Ascending aorta (tissue), 2 donors: ENCODE data around the gene CELF1. TPM values are rescaled to one million over a fixed set of nuclear protein-coding genes. Genes with fewer than 3 reads are reported as not detected.
"Not testable (repeated sequence)": the region's sequence is repeated elsewhere in the genome, so short reads cannot be mapped to it uniquely, and the experiment has no call there.

Experiments
- DNase-seq, 2 donors: peaks; one replicate each; pipeline ENCODE4 v3.0.0-alpha.2; 2019; ENCODE audit warnings: low spot score in 2 of 2
- H3K27ac ChIP-seq, 2 donors: fragments of 200-600 bp; sonication (generic); one replicate each; pipeline ENCODE4 v1.5.1; 2016 to 2017; ENCODE audit warnings: mild to moderate bottlenecking in 1 of 2
- H3K27me3 ChIP-seq: fragments of 200-600 bp; sonication (generic); one replicate; pipeline ENCODE4 v1.5.1; 2017
- H3K36me3 ChIP-seq, 2 donors: fragments of 200-600 bp; sonication (generic); one replicate each; pipeline ENCODE4 v1.5.1; 2016
- H3K4me1 ChIP-seq, 2 donors: fragments of 200-600 bp; sonication (generic); one replicate each; pipeline ENCODE4 v1.5.1; 2016 to 2017; ENCODE audit warnings: mild to moderate bottlenecking in 1 of 2
- H3K4me3 ChIP-seq, 2 donors: fragments of 200-600 bp; sonication (generic); one replicate each; pipeline ENCODE4 v1.5.1; 2016 to 2017; ENCODE audit warnings: mild to moderate bottlenecking in 1 of 2
- H3K9me3 ChIP-seq, 2 donors: fragments of 200-600 bp; sonication (generic); one replicate each; pipeline ENCODE4 v1.5.1; 2016
- intact Hi-C: fragments of 100-400 bp; cut with DNase I; formaldehyde crosslinking; loops from one replicate; pipeline ENCODE4 v1.15.1; 2023
- total RNA-seq: library from RNA; depleted of rRNA; stranded (reverse); fragments of >200 nt; gene quantifications from one replicate; pipeline ENCODE4 v1.1.0, GENCODE V29; 2016
- TF ChIP-seq, protein P1 (sequence below), 3 experiments: fragments of 200-600 bp in 2 of 3; fragments of 450-650 bp in 1 of 3; sonication (generic) in 2 of 3; IDR thresholded peaks; one replicate each; pipeline ENCODE4 v1.5.1; 2016 to 2019; ENCODE audit warnings: antibody characterized with exemption in 3 of 3, mild to moderate bottlenecking in 1 of 3, moderate library complexity in 1 of 3

CELF1 gene
- total RNA-seq, 1 donor from 2014 or later, result 68.9 TPM

GRCh38 chr11:47466201-47466600 lies 86.7 kb downstream of the CELF1 start:
- no peak for DNase-seq
- intact Hi-C loops, result loop anchor here (5.0 kb wide), 2 partner anchors 86 to 101 kb away; partner anchors contain the start of genes CELF1 and PTPMT1
- H3K4me1 ChIP-seq, result peaks cover 0 to 7% of the 10 kb centered on the region in 2 donors

GRCh38 chr11:47464483-47464882 lies 88.4 kb downstream of the CELF1 start:
- H3K27ac ChIP-seq, result no peak overlapping the region
- no peak for DNase-seq

More at GRCh38 chr11:47466201-47466600, 86.7 kb downstream of the CELF1 start:
- H3K9me3 ChIP-seq, result no peaks in the 10 kb centered on the region
- no peak overlapping the region for H3K4me3 ChIP-seq
- no peaks in the 10 kb centered on the region for H3K27me3 ChIP-seq
- TF ChIP-seq, protein P1, sequence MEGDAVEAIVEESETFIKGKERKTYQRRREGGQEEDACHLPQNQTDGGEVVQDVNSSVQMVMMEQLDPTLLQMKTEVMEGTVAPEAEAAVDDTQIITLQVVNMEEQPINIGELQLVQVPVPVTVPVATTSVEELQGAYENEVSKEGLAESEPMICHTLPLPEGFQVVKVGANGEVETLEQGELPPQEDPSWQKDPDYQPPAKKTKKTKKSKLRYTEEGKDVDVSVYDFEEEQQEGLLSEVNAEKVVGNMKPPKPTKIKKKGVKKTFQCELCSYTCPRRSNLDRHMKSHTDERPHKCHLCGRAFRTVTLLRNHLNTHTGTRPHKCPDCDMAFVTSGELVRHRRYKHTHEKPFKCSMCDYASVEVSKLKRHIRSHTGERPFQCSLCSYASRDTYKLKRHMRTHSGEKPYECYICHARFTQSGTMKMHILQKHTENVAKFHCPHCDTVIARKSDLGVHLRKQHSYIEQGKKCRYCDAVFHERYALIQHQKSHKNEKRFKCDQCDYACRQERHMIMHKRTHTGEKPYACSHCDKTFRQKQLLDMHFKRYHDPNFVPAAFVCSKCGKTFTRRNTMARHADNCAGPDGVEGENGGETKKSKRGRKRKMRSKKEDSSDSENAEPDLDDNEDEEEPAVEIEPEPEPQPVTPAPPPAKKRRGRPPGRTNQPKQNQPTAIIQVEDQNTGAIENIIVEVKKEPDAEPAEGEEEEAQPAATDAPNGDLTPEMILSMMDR (IDR thresholded peaks at IDR 0.05), result no peak
- H3K27ac ChIP-seq, result peak overlapping the region; percentile 61
- H3K36me3 ChIP-seq, result peaks cover 12 to 27% of the 10 kb centered on the region in 2 donors

DNA sequence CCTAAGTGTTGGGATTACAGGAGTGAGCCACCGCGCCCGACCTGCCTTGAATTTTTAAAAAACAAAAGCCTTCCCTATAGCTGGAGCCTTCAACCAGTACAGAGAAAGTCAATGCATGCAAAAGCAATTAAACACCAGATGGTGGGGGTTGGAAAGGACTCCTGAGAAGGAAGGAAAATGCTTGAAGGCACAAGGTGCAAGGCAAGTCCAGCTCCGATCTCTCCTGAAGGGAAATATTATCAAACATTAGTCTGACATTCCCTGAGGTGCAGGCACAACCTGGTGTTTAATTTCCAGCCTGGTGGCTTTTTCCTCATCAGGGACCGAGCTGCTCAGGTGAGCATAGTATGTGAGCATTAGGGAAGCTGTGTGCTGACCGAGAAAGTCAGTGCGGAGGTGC lies 91.1 kb downstream of the CELF1 start:
- TF ChIP-seq, protein P1 (IDR thresholded peaks at IDR 0.05), result no peak
- no peak for DNase-seq

More at GRCh38 chr11:47464483-47464882, 88.4 kb downstream of the CELF1 start:
- intact Hi-C loops, result no loop called here
- TF ChIP-seq, protein P1 (IDR thresholded peaks at IDR 0.05), result no peak
- Histone ChIP-seq H3K27me3 (no peaks in the 10 kb centered on the region), H3K9me3 (no peaks in the 10 kb centered on the region), H3K4me3 (no peak overlapping the region), H3K4me1 (peaks cover 0 to 7% of the 10 kb centered on the region in 2 donors), H3K36me3 (peaks cover 11 to 20% of the 10 kb centered on the region in 2 donors)

DNA sequence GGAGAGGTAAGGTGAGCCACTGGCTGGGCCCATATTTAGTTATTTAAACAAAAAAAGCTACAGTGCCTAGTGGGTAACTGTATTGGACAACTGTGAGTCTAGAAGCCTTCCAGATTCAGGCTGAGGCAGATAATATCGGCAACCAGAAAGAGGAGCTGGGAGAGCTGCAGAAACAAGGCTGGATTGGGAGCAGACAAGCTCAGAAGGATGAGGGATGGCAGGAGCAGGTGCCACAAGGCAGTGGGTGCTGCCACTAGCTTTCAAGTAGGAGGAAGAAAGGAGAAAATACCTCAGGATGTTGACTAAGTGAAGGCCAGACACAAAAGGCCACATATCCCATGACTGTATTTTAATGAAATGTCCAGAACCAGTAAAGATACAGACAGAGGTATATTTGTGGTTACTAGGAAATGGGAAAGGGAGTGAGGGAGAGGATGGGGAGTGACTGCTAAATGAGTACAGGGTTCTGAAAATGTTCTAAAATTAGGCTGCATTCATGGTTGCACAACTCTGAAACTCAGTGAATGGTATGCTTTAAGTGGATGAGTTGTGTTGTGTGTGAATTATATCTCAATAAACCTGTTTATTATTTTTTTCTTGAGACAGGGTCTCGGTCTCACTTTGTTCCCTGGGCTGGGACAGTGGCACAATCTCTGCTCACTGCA lies 92.2 kb downstream of the CELF1 start:
- no peaks in the 10 kb centered on the region for H3K4me1 ChIP-seq
- H3K27ac ChIP-seq, result no peak overlapping the region
- TF ChIP-seq, protein P1 (IDR thresholded peaks at IDR 0.05), result no peak
- no peaks in the 10 kb centered on the region for H3K27me3 ChIP-seq
- peaks cover 14 to 24% of the 10 kb centered on the region in 2 donors for H3K36me3 ChIP-seq
- no peak overlapping the region for H3K4me3 ChIP-seq
- intact Hi-C loops, result no loop called here
- H3K9me3 ChIP-seq, result no peaks in the 10 kb centered on the region
- DNase-seq, result no peak

More for the DNA sequence above, 91.1 kb downstream of the CELF1 start:
- Histone ChIP-seq H3K4me3 (no peak overlapping the region), H3K36me3 (peaks cover 14 to 24% of the 10 kb centered on the region in 2 donors), H3K27ac (no peak overlapping the region), H3K27me3 (no peaks in the 10 kb centered on the region), H3K4me1 (peaks cover 0 to 6% of the 10 kb centered on the region in 2 donors), H3K9me3 (no peaks in the 10 kb centered on the region)
- intact Hi-C loops, result no loop called here

GRCh38 chr11:47454258-47454671 lies 98.7 kb downstream of the CELF1 start:
- peak; percentile 49 to 87 for DNase-seq
- not testable (repeated sequence) for H3K27ac ChIP-seq, H3K4me1 ChIP-seq, H3K4me3 ChIP-seq, H3K9me3 ChIP-seq, H3K36me3 ChIP-seq, H3K27me3 ChIP-seq
- TF ChIP-seq, protein P1 (IDR thresholded peaks at IDR 0.05), result peak; percentile 71 to 77 (median 76)
- intact Hi-C loops, result loop anchor here (1.0 to 2.0 kb wide), 2 partner anchors 45 to 80 kb away; partner anchors contain the start of gene SLC39A13
